Measurements from ENCODE around the gene TCN2.
"Not testable (repeated sequence)": the region's sequence is repeated elsewhere in the genome, so short reads cannot be mapped to it uniquely, and the experiment has no call there.

Gene TCN2

GRCh38 chr22:30606455-30607299, at the start of gene TCN2:
TCN2 (plus strand) TSS chr22:30607174; CDS start chr22:30607332, 158 bp downstream.
- DNase-seq, result peak; percentile 11 to 87 (median 71)

- no peak for DNase-seq
Measured at GRCh38 chr22:30557243-30557642, 49.7 kb upstream of the TCN2 start.

GRCh38 chr22:30559889-30560288, 47.1 kb upstream of the TCN2 start:
- no peak for DNase-seq

DNA sequence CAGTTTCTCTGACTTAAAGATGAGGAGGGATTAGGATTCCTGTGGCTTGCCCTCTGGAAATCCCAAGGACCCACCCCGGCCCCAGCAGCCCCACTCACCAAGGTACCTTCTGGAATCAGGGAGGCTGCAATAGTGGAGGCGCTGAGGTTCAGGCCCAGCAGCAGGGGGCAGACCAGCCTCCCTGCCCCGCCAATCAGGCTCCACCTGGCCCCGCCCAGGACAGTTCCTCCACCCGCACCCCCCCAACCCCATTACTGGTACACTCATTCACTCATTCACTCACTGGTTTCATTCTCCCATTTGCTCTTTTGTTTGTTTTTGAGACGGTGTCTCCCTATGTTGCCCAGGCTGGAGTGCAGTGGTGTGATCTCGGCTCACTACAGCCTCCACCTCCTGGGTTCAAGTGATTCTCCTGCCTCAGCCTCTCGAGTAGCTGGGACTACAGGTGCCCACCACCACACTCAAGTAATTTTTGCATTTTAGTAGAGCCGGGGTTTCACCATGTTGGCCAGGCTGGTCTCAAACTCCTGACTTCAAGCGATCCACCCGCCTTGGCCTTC, 46.3 kb upstream of the TCN2 start:
- not testable (repeated sequence) for DNase-seq

GRCh38 chr22:30561402-30562189, 45.4 kb upstream of the TCN2 start:
- no peak for DNase-seq

DNA sequence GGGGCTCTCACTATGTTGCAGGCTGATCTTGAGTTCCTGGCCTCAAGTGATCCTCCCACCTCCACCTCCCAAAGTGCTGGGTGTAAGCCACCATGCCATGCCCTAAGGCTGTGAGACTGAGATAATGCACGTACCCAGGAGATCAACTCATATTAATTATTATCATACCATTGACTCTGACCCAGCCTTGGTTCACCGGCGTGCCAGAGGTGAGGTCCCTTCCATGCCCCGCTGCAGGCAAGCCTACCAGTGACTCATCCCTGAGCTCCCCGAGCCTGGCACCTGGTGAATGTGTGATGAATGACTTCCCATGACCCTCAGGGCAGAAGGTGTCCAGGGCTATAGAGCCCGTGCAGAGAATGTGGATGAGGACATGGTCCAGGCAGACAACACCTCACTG, 44.6 kb upstream of the TCN2 start:
- DNase-seq, result no peak

DNA sequence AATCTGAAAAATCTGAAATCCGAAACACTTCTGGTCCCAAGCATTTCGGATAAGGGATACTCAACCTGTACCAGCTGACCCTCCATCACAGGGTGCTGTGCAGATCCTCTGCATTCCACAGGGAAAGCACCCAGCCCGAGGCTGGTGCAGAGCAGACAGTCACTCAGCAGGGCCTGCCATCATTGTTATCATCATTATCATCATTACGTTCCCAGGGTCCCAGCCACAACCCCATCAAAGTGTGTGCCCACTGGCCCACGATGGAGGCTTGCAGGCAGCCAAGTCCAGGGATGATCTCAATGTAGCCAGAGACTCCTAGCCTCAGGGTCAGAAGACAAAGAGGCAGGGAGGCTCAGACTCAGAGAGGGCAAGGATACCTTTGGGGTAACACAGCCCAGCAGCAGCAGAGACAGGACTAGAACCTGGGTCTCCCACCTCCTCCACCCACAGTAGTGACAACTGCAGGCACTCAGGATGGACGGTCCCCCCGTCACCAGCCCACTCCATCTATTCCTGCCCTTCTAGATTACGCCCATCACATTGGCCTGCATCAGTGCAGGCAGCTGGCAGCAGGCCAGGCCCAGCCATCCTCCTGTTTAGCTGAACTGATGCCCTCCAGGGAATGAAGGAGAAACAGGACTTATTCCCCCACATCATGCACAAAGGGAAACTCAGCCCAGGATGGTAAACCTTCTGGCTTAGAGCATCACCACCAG, 42.8 kb upstream of the TCN2 start:
- peak in 7 of 56 donors; percentile 8 to 31 (median 24) for DNase-seq

DNA sequence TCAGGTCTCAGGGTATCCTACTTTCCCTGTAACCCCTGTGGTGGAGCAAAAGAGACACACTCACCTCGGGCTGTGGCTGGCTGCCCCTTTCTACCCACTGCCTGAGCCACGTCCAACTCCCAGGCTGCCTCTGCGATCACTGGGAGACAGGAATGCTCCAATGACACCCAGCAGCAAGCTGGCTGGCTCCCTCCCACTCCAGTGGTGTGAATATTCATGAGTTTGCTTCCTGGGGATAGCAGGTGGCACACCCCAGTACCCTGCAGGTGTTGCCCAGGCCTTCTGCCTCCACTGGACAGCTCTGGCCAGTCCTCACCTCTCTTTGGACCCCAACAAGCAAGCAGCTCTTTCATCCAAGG, 42.2 kb upstream of the TCN2 start:
- peak in 10 of 56 donors; percentile 5 to 32 (median 14) for DNase-seq

DNA sequence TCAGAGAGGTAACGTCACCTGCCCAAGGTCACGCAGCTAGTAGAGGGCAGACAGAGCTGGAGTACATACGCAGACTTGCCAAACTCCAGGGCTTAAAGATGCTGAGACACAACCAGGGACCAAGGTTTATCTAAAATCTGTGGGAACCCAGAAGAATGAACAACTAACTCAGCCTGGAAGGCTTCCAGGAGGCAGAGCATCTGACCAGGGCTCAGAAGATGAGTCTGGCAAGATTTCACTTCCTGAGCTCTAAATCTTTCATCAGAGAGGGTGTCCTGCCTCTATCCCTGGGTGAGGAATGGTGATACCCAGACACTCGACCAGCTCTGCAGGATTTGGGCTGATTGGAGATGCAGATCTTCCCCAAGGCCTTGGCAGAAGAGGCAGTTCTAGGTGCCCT, 41.6 kb upstream of the TCN2 start:
- peak in 1 of 56 donors; percentile 22 for DNase-seq

DNA sequence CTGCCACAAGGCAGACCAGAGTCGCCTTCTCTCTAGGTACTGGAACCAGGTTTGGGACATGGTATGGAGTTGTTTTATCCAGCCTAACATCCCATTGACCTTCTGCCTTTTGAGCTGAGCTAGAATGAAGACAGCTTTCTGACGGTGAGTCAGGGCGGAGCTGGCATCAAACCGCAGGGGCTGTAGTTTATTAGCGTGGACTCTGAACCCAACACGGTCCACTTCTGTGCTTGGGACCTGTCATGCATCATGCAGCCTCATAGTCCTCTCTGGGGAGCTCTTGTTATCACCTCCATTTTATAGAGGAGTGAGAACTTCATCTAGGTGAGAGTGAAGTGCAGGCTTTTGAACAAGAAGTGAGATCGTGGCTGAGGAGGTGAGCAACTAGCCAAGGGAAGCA, 40.8 kb upstream of the TCN2 start:
- DNase-seq, result no peak

DNA sequence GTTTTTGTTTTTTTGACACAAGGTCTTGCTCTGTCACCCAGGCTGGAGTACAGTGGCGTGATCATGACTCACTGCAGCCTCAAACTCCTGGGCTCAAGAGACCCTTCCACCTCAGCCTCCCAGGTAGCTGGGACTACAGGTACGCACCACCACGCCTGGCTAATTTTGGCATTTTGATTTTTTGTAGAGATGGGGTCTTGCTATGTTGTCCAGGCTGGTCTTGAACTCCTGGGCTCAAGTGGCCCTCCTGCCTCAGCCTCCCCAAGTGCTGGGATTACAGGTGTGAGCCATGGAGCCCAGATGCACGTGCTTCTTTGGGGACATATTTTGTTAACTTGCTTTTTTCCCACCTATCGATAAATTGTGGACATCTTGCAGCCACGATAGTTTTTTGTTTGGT, 39.7 kb upstream of the TCN2 start:
- DNase-seq, result not testable (repeated sequence)

DNA sequence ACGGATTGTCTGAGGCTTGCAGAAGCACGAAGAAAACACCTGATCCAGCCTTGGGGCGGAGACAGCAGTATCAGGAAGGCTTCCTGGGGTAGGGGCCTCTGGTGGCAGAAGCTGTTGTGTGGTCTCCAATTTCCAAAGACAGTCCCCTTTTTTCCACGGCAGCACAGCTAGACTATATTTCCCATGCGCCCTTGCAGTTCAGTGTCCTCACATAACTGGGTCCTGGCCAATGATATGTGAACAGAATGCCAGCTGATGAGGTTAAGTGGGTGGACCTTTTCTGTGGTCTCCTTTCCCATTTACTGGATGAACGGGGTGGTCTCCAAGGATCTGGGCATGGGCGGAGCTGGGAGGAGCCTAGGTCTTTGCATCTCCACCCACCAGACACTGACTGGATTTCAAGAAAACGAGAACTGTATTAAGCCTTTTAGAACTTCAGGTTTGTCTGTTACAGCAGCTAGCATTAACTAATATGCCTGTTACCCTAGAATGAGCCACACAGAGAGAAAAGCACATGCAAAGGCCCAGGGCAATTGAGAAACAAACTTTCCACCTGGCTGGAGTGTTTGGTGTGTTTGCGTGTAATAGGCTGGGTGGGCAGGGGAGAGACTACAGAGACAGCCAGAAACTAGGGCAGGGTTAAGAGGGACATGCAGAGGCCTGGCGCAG, 38.7 kb upstream of the TCN2 start:
- no peak for DNase-seq

- no peak for DNase-seq
Measured at GRCh38 chr22:30569674-30570202, 37.2 kb upstream of the TCN2 start.

DNA sequence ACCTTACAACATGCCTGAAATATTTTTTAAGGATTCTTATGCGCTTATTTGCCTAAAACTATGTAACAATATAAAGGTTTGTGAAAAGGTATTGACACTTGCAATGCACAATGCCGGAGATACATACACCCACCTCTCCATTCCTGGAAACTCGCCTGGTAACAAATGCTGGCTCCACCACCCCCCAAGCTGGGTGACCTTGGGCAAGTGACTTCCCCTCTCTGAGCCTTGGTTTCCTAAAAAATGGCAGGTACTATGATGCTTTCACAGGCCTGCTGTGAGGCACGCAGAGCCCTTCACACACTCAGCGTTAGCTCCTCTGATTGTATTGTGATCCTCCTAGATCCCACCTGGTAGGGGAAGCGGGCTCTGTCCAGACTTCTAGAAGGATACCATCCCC, 34.8 kb upstream of the TCN2 start:
- DNase-seq, result no peak

GRCh38 chr22:30572840-30573593, 34.0 kb upstream of the TCN2 start:
- peak in 51 of 56 donors; percentile 7 to 76 (median 53) for DNase-seq

DNA sequence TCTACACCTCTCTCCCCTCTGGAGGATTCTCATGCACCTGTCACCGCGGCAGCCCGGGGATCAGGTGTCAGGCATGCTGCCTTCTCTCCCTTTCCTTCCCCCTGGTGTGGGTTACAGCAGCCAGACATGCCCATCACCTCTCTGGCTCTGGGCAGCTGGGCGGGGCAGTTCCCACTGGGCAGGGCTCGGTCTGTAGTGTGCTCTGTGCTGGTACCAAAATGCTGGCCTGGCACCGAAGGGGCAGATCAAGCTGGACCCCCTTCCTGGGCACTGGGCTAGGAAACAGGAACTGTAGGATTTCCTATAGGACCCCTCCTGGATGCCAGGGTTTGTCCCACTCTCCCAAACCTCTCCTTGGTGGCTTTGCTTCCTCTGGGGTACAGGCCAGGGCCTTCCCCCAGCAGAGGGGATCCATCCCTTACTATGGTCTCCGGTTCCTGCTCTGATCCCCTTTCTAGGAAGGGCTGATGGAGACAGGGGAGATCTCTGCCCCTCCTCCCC, 33.3 kb upstream of the TCN2 start:
- DNase-seq, result peak in 19 of 56 donors; percentile 21 to 60 (median 34)

DNA sequence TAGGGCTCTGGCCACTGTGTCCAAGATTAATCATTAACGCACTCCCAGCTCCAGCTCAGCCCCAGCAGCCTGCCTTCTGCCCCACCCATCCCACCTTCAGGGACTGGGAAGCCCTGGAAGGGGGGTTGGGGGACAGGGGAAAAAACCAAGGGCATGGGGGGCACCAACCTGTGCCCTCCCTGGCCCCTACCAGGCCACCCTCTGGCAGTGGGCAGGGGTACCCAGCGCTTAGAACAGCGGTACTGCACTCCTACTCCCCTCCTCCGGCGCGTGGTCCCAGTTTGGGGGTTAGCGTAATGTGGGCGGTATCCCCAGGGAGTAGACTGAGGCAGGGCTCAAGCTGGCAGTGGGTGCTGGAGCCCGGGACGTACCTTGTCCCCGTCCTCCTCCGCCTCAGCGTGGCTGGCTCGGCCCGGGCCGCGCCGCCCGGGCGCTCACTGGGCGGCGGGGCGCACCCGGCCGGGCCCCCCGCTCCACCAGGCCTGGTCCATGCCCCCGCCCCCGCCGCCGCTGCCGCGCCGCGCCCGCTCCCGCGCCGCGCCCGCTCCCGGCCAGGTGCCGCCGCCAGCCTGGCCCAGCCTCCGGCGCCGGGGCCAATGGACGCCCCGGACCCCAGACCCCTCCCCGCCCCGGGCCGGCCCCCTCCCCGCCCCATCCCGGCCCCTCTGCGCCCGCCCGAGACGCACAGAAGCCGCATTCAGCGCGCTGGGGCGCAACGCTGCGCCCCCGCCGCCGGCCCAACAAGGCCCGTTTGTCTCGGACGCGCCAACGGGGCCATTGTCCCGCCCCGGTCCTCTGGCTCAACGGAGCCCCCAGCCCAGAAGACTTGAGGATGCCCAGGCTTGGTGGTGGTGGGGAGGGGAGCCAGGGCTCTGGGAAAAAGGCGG, 32.6 kb upstream of the TCN2 start, which contains the start of gene GAL3ST1:
GAL3ST1 (minus strand) TSS at position 571 of the 887 bp plus-strand sequence. CDS start 17,273 bp downstream, outside the sequence.
- peak in 54 of 56 donors; percentile 38 to 91 (median 80) for DNase-seq

GRCh38 chr22:30574997-30575671, 31.8 kb upstream of the TCN2 start:
- DNase-seq, result peak in 39 of 56 donors; percentile 29 to 78 (median 62)
